ENCODE measurements around the gene NPC1L1. TPM values are rescaled to one million over a fixed set of nuclear protein-coding genes. Genes with fewer than 3 reads are reported as not detected.

NPC1L1 gene
- total RNA-seq, 8 experiments from 2014 or later: 0.05 to 0.24 (median 0.15) TPM; not detected in 3

- no peak overlapping the region for H3K27ac ChIP-seq
- in situ Hi-C loops (cut with MboI; ENCODE audit: low pct_unique_long_range_greater_than_20kb in 2 of 9, low sequenced_read_pairs in 9 of 9, unreplicated experiment in 9 of 9): loop anchor here in 4 of 9 experiments (25.0 kb wide), 2 partner anchors 247 to 272 kb away; partner anchors contain the start of gene YKT6 (in 2 of the 4)
- H3K4me3 ChIP-seq: no peak overlapping the region
- H3K4me1 ChIP-seq (replicated peaks in 1 of 2): peaks cover 6 to 13% of the 10 kb centered on the region in 2 donors
- ATAC-seq (replicated peaks in 6 of 8): no peak
- 80 to 100% (median 93%) methylated on average over 1 to 5 of the region's 5 CpGs for WGBS, 10 experiments
Observed at GRCh38 chr7:44484482-44485313, 56.4 kb downstream of the NPC1L1 start.

GRCh38 chr7:44482502-44483485, 58.3 kb downstream of the NPC1L1 start:
- ATAC-seq (replicated peaks in 6 of 8): no peak
- Histone ChIP-seq H3K4me1 (replicated peaks in 1 of 2) (no peaks in the 10 kb centered on the region), H3K4me3 (no peak overlapping the region), H3K27ac (no peak overlapping the region)
- WGBS, 10 experiments: 91 to 100% (median 100%) methylated on average over 1 to 2 of the region's 2 CpGs
- in situ Hi-C loops (cut with MboI; ENCODE audit: low pct_unique_long_range_greater_than_20kb in 2 of 9, low sequenced_read_pairs in 9 of 9, unreplicated experiment in 9 of 9): loop anchor here in 4 of 9 experiments (25.0 kb wide), 2 partner anchors 245 to 270 kb away; partner anchors contain the start of gene YKT6 (in 2 of the 4)

GRCh38 chr7:44477938-44478337, 63.2 kb downstream of the NPC1L1 start:
- ATAC-seq (replicated peaks in 6 of 8): peak in 3 of 8 experiments; percentile 21 to 79 (median 71)
- no peak overlapping the region for H3K27ac ChIP-seq
- 40 to 100% (median 96%) methylated on average over 1 to 8 of the region's 8 CpGs; no CpG with 5 or more reads in 2 of the 10 experiments for WGBS, 10 experiments
- in situ Hi-C loops (cut with MboI; ENCODE audit: low pct_unique_long_range_greater_than_20kb in 2 of 9, low sequenced_read_pairs in 9 of 9, unreplicated experiment in 9 of 9): loop anchor here in 5 of 9 experiments (10.0 to 25.0 kb wide), 3 partner anchors 241 to 266 kb away; partner anchors contain the start of gene YKT6 (in 2 of the 5)
- H3K4me3 ChIP-seq: no peak overlapping the region
- H3K4me1 ChIP-seq (replicated peaks in 1 of 2): no peaks in the 10 kb centered on the region

GRCh38 chr7:44477063-44477830, 63.9 kb downstream of the NPC1L1 start:
- no peak overlapping the region for H3K27ac ChIP-seq
- peak; percentile 67 to 92 (median 74) for ATAC-seq (replicated peaks in 6 of 8)
- no peak overlapping the region for H3K4me3 ChIP-seq
- 8 to 100% (median 44%) methylated on average over 1 to 5 of the region's 6 CpGs; no CpG with 5 or more reads in 1 of the 10 experiments for WGBS, 10 experiments
- H3K4me1 ChIP-seq (replicated peaks in 1 of 2): peaks cover 0 to 4% of the 10 kb centered on the region in 2 donors
- in situ Hi-C loops (cut with MboI; ENCODE audit: low pct_unique_long_range_greater_than_20kb in 2 of 9, low sequenced_read_pairs in 9 of 9, unreplicated experiment in 9 of 9): loop anchor here in 5 of 9 experiments (10.0 to 25.0 kb wide), 3 partner anchors 240 to 265 kb away; partner anchors contain the start of gene YKT6 (in 2 of the 5)

- Histone ChIP-seq H3K4me1 (replicated peaks in 1 of 2) (peaks cover 0 to 4% of the 10 kb centered on the region in 2 donors), H3K27ac (no peak overlapping the region), H3K4me3 (no peak overlapping the region)
- ATAC-seq (replicated peaks in 6 of 8): no peak
- WGBS, 10 experiments: 70 to 93% (median 88%) methylated on average over 2 to 5 of the region's 5 CpGs; no CpG with 5 or more reads in 1 of the 10 experiments
- in situ Hi-C loops (cut with MboI; ENCODE audit: low pct_unique_long_range_greater_than_20kb in 2 of 9, low sequenced_read_pairs in 9 of 9, unreplicated experiment in 9 of 9): loop anchor here in 5 of 9 experiments (10.0 to 25.0 kb wide), 3 partner anchors 239 to 264 kb away; partner anchors contain the start of gene YKT6 (in 2 of the 5)
Observed at GRCh38 chr7:44476313-44476712, 64.8 kb downstream of the NPC1L1 start.

GRCh38 chr7:44473295-44473694, 67.8 kb downstream of the NPC1L1 start:
- in situ Hi-C loops (cut with MboI; ENCODE audit: low pct_unique_long_range_greater_than_20kb in 2 of 9, low sequenced_read_pairs in 9 of 9, unreplicated experiment in 9 of 9): loop anchor here in 1 of 9 experiments (10.0 kb wide), 1 partner anchor 248 kb away; no protein-coding TSS in a partner anchor
- Histone ChIP-seq H3K4me1 (replicated peaks in 1 of 2) (peaks cover 0 to 16% of the 10 kb centered on the region in 2 donors), H3K4me3 (no peak overlapping the region), H3K27ac (no peak overlapping the region)
- peak in 4 of 8 experiments; percentile 3 to 19 (median 4) for ATAC-seq (replicated peaks in 6 of 8)
- WGBS, 10 experiments: 40 to 100% (median 86%) methylated on average over 1 to 3 of the region's 3 CpGs; no CpG with 5 or more reads in 2 of the 10 experiments

- Histone ChIP-seq H3K4me1 (replicated peaks in 1 of 2) (peaks cover 0 to 16% of the 10 kb centered on the region in 2 donors), H3K27ac (no peak overlapping the region), H3K4me3 (no peak overlapping the region)
- in situ Hi-C loops (cut with MboI; ENCODE audit: low pct_unique_long_range_greater_than_20kb in 2 of 9, low sequenced_read_pairs in 9 of 9, unreplicated experiment in 9 of 9): loop anchor here in 1 of 9 experiments (10.0 kb wide), 1 partner anchor 248 kb away; no protein-coding TSS in a partner anchor
- ATAC-seq (replicated peaks in 6 of 8): peak in 3 of 8 experiments; percentile 61 to 67 (median 63)
- WGBS, 10 experiments: 6 to 87% (median 72%) methylated on average over 1 to 3 of the region's 3 CpGs
Observed at GRCh38 chr7:44472843-44473242, 68.3 kb downstream of the NPC1L1 start.

GRCh38 chr7:44471850-44472249, 69.3 kb downstream of the NPC1L1 start:
- WGBS, 10 experiments: 0 to 100% (median 71%) methylated on average over 1 to 2 of the region's 3 CpGs; no CpG with 5 or more reads in 1 of the 10 experiments
- ATAC-seq (replicated peaks in 6 of 8): peak in 4 of 8 experiments; percentile 11 to 56 (median 52)
- Histone ChIP-seq H3K4me3 (no peak overlapping the region), H3K4me1 (replicated peaks in 1 of 2) (peaks cover 0 to 16% of the 10 kb centered on the region in 2 donors), H3K27ac (no peak overlapping the region)
- in situ Hi-C loops (cut with MboI; ENCODE audit: low pct_unique_long_range_greater_than_20kb in 2 of 9, low sequenced_read_pairs in 9 of 9, unreplicated experiment in 9 of 9): loop anchor here in 1 of 9 experiments (10.0 kb wide), 1 partner anchor 247 kb away; no protein-coding TSS in a partner anchor

GRCh38 chr7:44471436-44471835, 69.7 kb downstream of the NPC1L1 start:
- in situ Hi-C loops (cut with MboI; ENCODE audit: low pct_unique_long_range_greater_than_20kb in 2 of 9, low sequenced_read_pairs in 9 of 9, unreplicated experiment in 9 of 9): loop anchor here in 1 of 9 experiments (10.0 kb wide), 1 partner anchor 247 kb away; no protein-coding TSS in a partner anchor
- peak in 1 of 8 experiments; percentile 19 for ATAC-seq (replicated peaks in 6 of 8)
- H3K27ac ChIP-seq: no peak overlapping the region
- peaks cover 0 to 16% of the 10 kb centered on the region in 2 donors for H3K4me1 ChIP-seq (replicated peaks in 1 of 2)
- H3K4me3 ChIP-seq: no peak overlapping the region
- WGBS, 10 experiments: 78 to 100% (median 100%) methylated on average over 1 of the region's 1 CpG; no CpG with 5 or more reads in 6 of the 10 experiments

- H3K4me1 ChIP-seq (replicated peaks in 1 of 2): peaks cover 0 to 16% of the 10 kb centered on the region in 2 donors
- 75 to 100% (median 95%) methylated on average over 2 to 4 of the region's 5 CpGs for WGBS, 10 experiments
- in situ Hi-C loops (cut with MboI; ENCODE audit: low pct_unique_long_range_greater_than_20kb in 2 of 9, low sequenced_read_pairs in 9 of 9, unreplicated experiment in 9 of 9): loop anchor here in 1 of 9 experiments (10.0 kb wide), 1 partner anchor 246 kb away; no protein-coding TSS in a partner anchor
- no peak overlapping the region for H3K4me3 ChIP-seq
- no peak for ATAC-seq (replicated peaks in 6 of 8)
- no peak overlapping the region for H3K27ac ChIP-seq
Observed at GRCh38 chr7:44470628-44471245, 70.4 kb downstream of the NPC1L1 start.

GRCh38 chr7:44470135-44470479, 71.0 kb downstream of the NPC1L1 start:
- in situ Hi-C loops (cut with MboI; ENCODE audit: low pct_unique_long_range_greater_than_20kb in 2 of 9, low sequenced_read_pairs in 9 of 9, unreplicated experiment in 9 of 9): loop anchor here in 1 of 9 experiments (10.0 kb wide), 1 partner anchor 245 kb away; no protein-coding TSS in a partner anchor
- no peak overlapping the region for H3K4me3 ChIP-seq
- H3K27ac ChIP-seq: no peak overlapping the region
- ATAC-seq (replicated peaks in 6 of 8): peak in 2 of 8 experiments; percentile 12 to 27
- WGBS, 10 experiments: 80 to 100% (median 100%) methylated on average over 1 to 2 of the region's 2 CpGs; no CpG with 5 or more reads in 5 of the 10 experiments
- H3K4me1 ChIP-seq (replicated peaks in 1 of 2): peaks cover 0 to 16% of the 10 kb centered on the region in 2 donors

Measured in motor neuron (in vitro differentiated cells).